ENCODE results near the gene DHX30.

Gene DHX30

GRCh38 chr3:47854720-47855455 lies 52.0 kb downstream of the DHX30 start:
- DNase-seq (ENCODE audit: low read depth, low spot score), result no peak

GRCh38 chr3:47855461-47856383 lies 52.8 kb downstream of the DHX30 start:
- H3K4me3 ChIP-seq (ENCODE audit: low read length), result no peak overlapping the region
- peaks cover 27% of the 10 kb centered on the region for H3K36me3 ChIP-seq (ENCODE audit: control insufficient read depth, insufficient read depth, low read length)
- no peak overlapping the region for H3K27ac ChIP-seq (ENCODE audit: low read length)
- H3K27me3 ChIP-seq (ENCODE audit: control insufficient read depth, insufficient read depth, low read length), result no peaks in the 10 kb centered on the region
- WGBS (ENCODE audit: insufficient coverage, insufficient read length), result no CpG with 5 or more reads among the region's 21 CpGs
- no peak for DNase-seq (ENCODE audit: low read depth, low spot score)
- no peaks in the 10 kb centered on the region for H3K9me3 ChIP-seq (ENCODE audit: control insufficient read depth, insufficient read depth, low read length)
- peaks cover 2% of the 10 kb centered on the region; the same call in 1 of the 2 replicates for H3K4me1 ChIP-seq (ENCODE audit: control insufficient read depth, insufficient read depth, low read length)

More at GRCh38 chr3:47854720-47855455, 52.0 kb downstream of the DHX30 start:
- no CpG with 5 or more reads among the region's 14 CpGs for WGBS (ENCODE audit: insufficient coverage, insufficient read length)
- H3K9me3 ChIP-seq (ENCODE audit: control insufficient read depth, insufficient read depth, low read length), result no peaks in the 10 kb centered on the region
- no peak overlapping the region for H3K4me3 ChIP-seq (ENCODE audit: low read length)
- peaks cover 2% of the 10 kb centered on the region; the same call in 1 of the 2 replicates for H3K4me1 ChIP-seq (ENCODE audit: control insufficient read depth, insufficient read depth, low read length)
- no peaks in the 10 kb centered on the region for H3K27me3 ChIP-seq (ENCODE audit: control insufficient read depth, insufficient read depth, low read length)
- H3K27ac ChIP-seq (ENCODE audit: low read length), result no peak overlapping the region
- H3K36me3 ChIP-seq (ENCODE audit: control insufficient read depth, insufficient read depth, low read length), result peaks cover 32% of the 10 kb centered on the region

- no peak overlapping the region for H3K27ac ChIP-seq (ENCODE audit: low read length)
- no peak for DNase-seq (ENCODE audit: low read depth, low spot score)
- H3K9me3 ChIP-seq (ENCODE audit: control insufficient read depth, insufficient read depth, low read length), result no peaks in the 10 kb centered on the region
- H3K4me1 ChIP-seq (ENCODE audit: control insufficient read depth, insufficient read depth, low read length), result peaks cover 2% of the 10 kb centered on the region; the same call in 1 of the 2 replicates
- no CpG with 5 or more reads among the region's 11 CpGs for WGBS (ENCODE audit: insufficient coverage, insufficient read length)
- H3K4me3 ChIP-seq (ENCODE audit: low read length), result no peak overlapping the region
- H3K27me3 ChIP-seq (ENCODE audit: control insufficient read depth, insufficient read depth, low read length), result no peaks in the 10 kb centered on the region
- H3K36me3 ChIP-seq (ENCODE audit: control insufficient read depth, insufficient read depth, low read length), result peaks cover 22% of the 10 kb centered on the region
These were observed 53.7 kb downstream of the DHX30 start for GRCh38 chr3:47856669-47857068.

GRCh38 chr3:47857151-47857550 lies 54.2 kb downstream of the DHX30 start:
- Histone ChIP-seq H3K4me3 (ENCODE audit: low read length) (no peak overlapping the region), H3K9me3 (ENCODE audit: control insufficient read depth, insufficient read depth, low read length) (no peaks in the 10 kb centered on the region), H3K27ac (ENCODE audit: low read length) (no peak overlapping the region), H3K27me3 (ENCODE audit: control insufficient read depth, insufficient read depth, low read length) (no peaks in the 10 kb centered on the region), H3K4me1 (ENCODE audit: control insufficient read depth, insufficient read depth, low read length) (peaks cover 2% of the 10 kb centered on the region; the same call in 1 of the 2 replicates), H3K36me3 (ENCODE audit: control insufficient read depth, insufficient read depth, low read length) (peaks cover 22% of the 10 kb centered on the region)
- WGBS (ENCODE audit: insufficient coverage, insufficient read length), result no CpG with 5 or more reads among the region's 2 CpGs
- no peak for DNase-seq (ENCODE audit: low read depth, low spot score)

- Histone ChIP-seq H3K27ac (ENCODE audit: low read length) (no peak overlapping the region), H3K9me3 (ENCODE audit: control insufficient read depth, insufficient read depth, low read length) (no peaks in the 10 kb centered on the region), H3K4me3 (ENCODE audit: low read length) (no peak overlapping the region), H3K4me1 (ENCODE audit: control insufficient read depth, insufficient read depth, low read length) (no peaks in the 10 kb centered on the region), H3K27me3 (ENCODE audit: control insufficient read depth, insufficient read depth, low read length) (no peaks in the 10 kb centered on the region), H3K36me3 (ENCODE audit: control insufficient read depth, insufficient read depth, low read length) (peaks cover 11% of the 10 kb centered on the region; the same call in 1 of the 2 replicates)
- no peak for DNase-seq (ENCODE audit: low read depth, low spot score)
- WGBS (ENCODE audit: insufficient coverage, insufficient read length), result no CpG with 5 or more reads among the region's 4 CpGs
These were observed 57.1 kb downstream of the DHX30 start for GRCh38 chr3:47859956-47860605.

- H3K4me3 ChIP-seq (ENCODE audit: low read length), result no peak overlapping the region
- no peak for DNase-seq (ENCODE audit: low read depth, low spot score)
- H3K4me1 ChIP-seq (ENCODE audit: control insufficient read depth, insufficient read depth, low read length), result no peaks in the 10 kb centered on the region
- WGBS (ENCODE audit: insufficient coverage, insufficient read length), result no CpG with 5 or more reads among the region's 12 CpGs
- H3K27me3 ChIP-seq (ENCODE audit: control insufficient read depth, insufficient read depth, low read length), result no peaks in the 10 kb centered on the region
- H3K27ac ChIP-seq (ENCODE audit: low read length), result no peak overlapping the region
- H3K9me3 ChIP-seq (ENCODE audit: control insufficient read depth, insufficient read depth, low read length), result no peaks in the 10 kb centered on the region
- H3K36me3 ChIP-seq (ENCODE audit: control insufficient read depth, insufficient read depth, low read length), result peaks cover 4% of the 10 kb centered on the region; the same call in 1 of the 2 replicates
These were observed 60.6 kb downstream of the DHX30 start for GRCh38 chr3:47863391-47864128.

- Histone ChIP-seq H3K27me3 (ENCODE audit: control insufficient read depth, insufficient read depth, low read length) (no peaks in the 10 kb centered on the region), H3K36me3 (ENCODE audit: control insufficient read depth, insufficient read depth, low read length) (peaks cover 12% of the 10 kb centered on the region; the same call in 1 of the 2 replicates), H3K4me3 (ENCODE audit: low read length) (no peak overlapping the region), H3K27ac (ENCODE audit: low read length) (no peak overlapping the region), H3K4me1 (ENCODE audit: control insufficient read depth, insufficient read depth, low read length) (no peaks in the 10 kb centered on the region), H3K9me3 (ENCODE audit: control insufficient read depth, insufficient read depth, low read length) (no peaks in the 10 kb centered on the region)
- DNase-seq (ENCODE audit: low read depth, low spot score), result no peak
- no CpG with 5 or more reads among the region's 3 CpGs for WGBS (ENCODE audit: insufficient coverage, insufficient read length)
These were observed 62.3 kb downstream of the DHX30 start for GRCh38 chr3:47865192-47865591.

GRCh38 chr3:47867451-47868044 lies 64.6 kb downstream of the DHX30 start:
- no CpG with 5 or more reads among the region's 8 CpGs for WGBS (ENCODE audit: insufficient coverage, insufficient read length)
- no peaks in the 10 kb centered on the region for H3K9me3 ChIP-seq (ENCODE audit: control insufficient read depth, insufficient read depth, low read length)
- peaks cover 24% of the 10 kb centered on the region; the same call in 1 of the 2 replicates for H3K36me3 ChIP-seq (ENCODE audit: control insufficient read depth, insufficient read depth, low read length)
- H3K27me3 ChIP-seq (ENCODE audit: control insufficient read depth, insufficient read depth, low read length), result no peaks in the 10 kb centered on the region
- no peak overlapping the region for H3K27ac ChIP-seq (ENCODE audit: low read length)
- no peak for DNase-seq (ENCODE audit: low read depth, low spot score)
- H3K4me3 ChIP-seq (ENCODE audit: low read length), result no peak overlapping the region
- H3K4me1 ChIP-seq (ENCODE audit: control insufficient read depth, insufficient read depth, low read length), result no peaks in the 10 kb centered on the region

- no CpG with 5 or more reads among the region's 2 CpGs for WGBS (ENCODE audit: insufficient coverage, insufficient read length)
- H3K4me3 ChIP-seq (ENCODE audit: low read length), result no peak overlapping the region
- DNase-seq (ENCODE audit: low read depth, low spot score), result no peak
- H3K36me3 ChIP-seq (ENCODE audit: control insufficient read depth, insufficient read depth, low read length), result peaks cover 24% of the 10 kb centered on the region; the same call in 1 of the 2 replicates
- no peaks in the 10 kb centered on the region for H3K9me3 ChIP-seq (ENCODE audit: control insufficient read depth, insufficient read depth, low read length)
- H3K27me3 ChIP-seq (ENCODE audit: control insufficient read depth, insufficient read depth, low read length), result no peaks in the 10 kb centered on the region
- H3K4me1 ChIP-seq (ENCODE audit: control insufficient read depth, insufficient read depth, low read length), result no peaks in the 10 kb centered on the region
- H3K27ac ChIP-seq (ENCODE audit: low read length), result no peak overlapping the region
These were observed 65.4 kb downstream of the DHX30 start for GRCh38 chr3:47868306-47868705.
